MCF 10A (cell line): Measurements from ENCODE around the gene ZFHX3. TPM values are rescaled to one million over a fixed set of nuclear protein-coding genes. Genes with fewer than 3 reads are reported as not detected.
A peak's percentile ranks its signal among the peaks of the same experiment; 100 is the strongest.

Source experiments
- BruUV-seq: library from RNA; stranded (reverse); fragments of 400-500 nt; replicated peaks from 2 replicates; lab custom pipeline; 2021; lab: Mats Ljungman, UMichigan
- CTCF ChIA-PET: fragments of 300-600 bp; sonication (Branson Sonifier 250); formaldehyde crosslinking; extraction: SDS; loops from one replicate; lab custom pipeline; 2021; ENCODE audit warnings: antibody characterized with exemption, inconsistent platforms; lab: Yijun Ruan, JAX
- POLR2A ChIA-PET: fragments of 300-600, 350-650 bp; sonication (Branson Sonifier 250); formaldehyde crosslinking; extraction: SDS; loops from one replicate; lab custom pipeline; 2020; ENCODE audit warnings: antibody characterized with exemption, inconsistent platforms; lab: Yijun Ruan, JAX
- DNase-seq: peaks from one replicate; pipeline ENCODE4 v3.0.0-alpha.2; 2018; ENCODE audit not compliant: unreplicated experiment
- H3K27ac Mint-ChIP-seq: one replicate; pipeline ENCODE4 v1.8.0; 2022; ENCODE audit warnings: mild to moderate bottlenecking, low read depth, mixed read lengths; ENCODE audit not compliant: unreplicated experiment
- H3K27me3 Mint-ChIP-seq: one replicate; pipeline ENCODE4 v1.8.0; 2022; ENCODE audit warnings: mixed read lengths; ENCODE audit not compliant: insufficient read depth, unreplicated experiment
- H3K36me3 Mint-ChIP-seq: one replicate; pipeline ENCODE4 v1.8.0; 2022; ENCODE audit warnings: mild to moderate bottlenecking, moderate library complexity, mixed read lengths; ENCODE audit not compliant: insufficient read depth, unreplicated experiment
- H3K4me1 Mint-ChIP-seq: one replicate; pipeline ENCODE4 v1.8.0; 2022; ENCODE audit warnings: mixed read lengths; ENCODE audit not compliant: insufficient read depth, unreplicated experiment
- H3K4me3 Mint-ChIP-seq: one replicate; pipeline ENCODE4 v1.8.0; 2022; ENCODE audit warnings: mild to moderate bottlenecking, moderate library complexity, mixed read lengths; ENCODE audit not compliant: unreplicated experiment
- H3K9me3 Mint-ChIP-seq: one replicate; pipeline ENCODE4 v1.8.0; 2022; ENCODE audit warnings: mixed read lengths; ENCODE audit not compliant: unreplicated experiment
- CTCF ChIP-seq: fragments of 200-600 bp; IDR thresholded peaks from one replicate; pipeline ENCODE4 v1.8.0; 2022; ENCODE audit warnings: antibody characterized with exemption, mild to moderate bottlenecking; ENCODE audit not compliant: unreplicated experiment
- intact Hi-C: fragments of 100-400 bp; cut with micrococcal nuclease; formaldehyde crosslinking; loops from 2 replicates; pipeline ENCODE4 v1.14.1; 2022
- total RNA-seq: library from RNA; stranded (reverse); gene quantifications from 2 replicates; pipeline ENCODE4 v1.2.3, GENCODE V29; 2022

ZFHX3 gene
- total RNA-seq, 1 experiment from 2014 or later = 27.4 TPM

GRCh38 chr16:73064212-73064993 is 16.5 kb upstream of the ZFHX3 start:
- Mint-ChIP-seq H3K36me3 (peaks cover 6% of the 10 kb centered on the region), H3K4me1 (peaks cover 34% of the 10 kb centered on the region), H3K27ac (peak overlapping the region; percentile 69), H3K9me3 (no peaks in the 10 kb centered on the region), H3K27me3 (no peaks in the 10 kb centered on the region), H3K4me3 (peak overlapping the region; percentile 62)
- POLR2A ChIA-PET = interaction anchor here (0.7 to 2.0 kb wide), 5 partner anchors 11 to 396 kb away, joined by 3 to 9 read pairs (median 4); no protein-coding TSS in a partner anchor
- CTCF ChIA-PET = interaction anchor here (0.6 to 1.5 kb wide), 8 partner anchors 11 to 686 kb away, joined by 3 to 5 read pairs (median 4); no protein-coding TSS in a partner anchor
- intact Hi-C loops = loop anchor here (1.0 kb wide), 1 partner anchor 112 kb away; no protein-coding TSS in a partner anchor
- peak; percentile 56 for DNase-seq
- BruUV-seq = TSS peak; percentile 33
- no peak for TF ChIP-seq CTCF

- H3K9me3 Mint-ChIP-seq = no peaks in the 10 kb centered on the region
- peaks cover 29% of the 10 kb centered on the region for H3K4me1 Mint-ChIP-seq
- peaks cover 11% of the 10 kb centered on the region for H3K36me3 Mint-ChIP-seq
- BruUV-seq = no TSS peak
- intact Hi-C loops = loop anchor here (1.0 kb wide), 1 partner anchor 112 kb away; no protein-coding TSS in a partner anchor
- peak overlapping the region; percentile 69 for H3K27ac Mint-ChIP-seq
- no peak for DNase-seq
- ChIA-PET CTCF (interaction anchor here (0.6 to 1.5 kb wide), 7 partner anchors 12 to 685 kb away, joined by 3 to 5 read pairs (median 4); no protein-coding TSS in a partner anchor), POLR2A (interaction anchor here (0.7 to 2.0 kb wide), 5 partner anchors 10 to 395 kb away, joined by 3 to 9 read pairs (median 4); no protein-coding TSS in a partner anchor)
- H3K4me3 Mint-ChIP-seq = peak overlapping the region; percentile 62
- no peaks in the 10 kb centered on the region for H3K27me3 Mint-ChIP-seq
- no peak for TF ChIP-seq CTCF
Measured at GRCh38 chr16:73063854-73064211, 15.9 kb upstream of the ZFHX3 start.

- Mint-ChIP-seq H3K4me3 (no peak overlapping the region), H3K27me3 (no peaks in the 10 kb centered on the region), H3K9me3 (no peaks in the 10 kb centered on the region), H3K27ac (no peak overlapping the region), H3K4me1 (peaks cover 22% of the 10 kb centered on the region), H3K36me3 (peaks cover 13% of the 10 kb centered on the region)
- no peak for DNase-seq
- ChIA-PET POLR2A (interaction anchor here (0.7 to 2.0 kb wide), 5 partner anchors 9 to 394 kb away, joined by 3 to 9 read pairs (median 4); no protein-coding TSS in a partner anchor), CTCF (interaction anchor here (0.7 to 1.5 kb wide), 7 partner anchors 8 to 560 kb away, joined by 3 to 5 read pairs (median 5); no protein-coding TSS in a partner anchor)
- TF ChIP-seq CTCF = no peak
- BruUV-seq = no TSS peak
- intact Hi-C loops = no loop called here
Measured at GRCh38 chr16:73062743-73063733, 15.1 kb upstream of the ZFHX3 start.
